ENCODE results near the gene POPDC2.
"Not testable (repeated sequence)": the region's sequence is repeated elsewhere in the genome, so short reads cannot be mapped to it uniquely, and the experiment has no call there.

Gene POPDC2

GRCh38 chr3:119599558-119600174, 60.7 kb downstream of the POPDC2 start:
- no peaks in the 10 kb centered on the region for H3K9me3 ChIP-seq (ENCODE audit: control insufficient read depth, insufficient read depth, low read length)
- peaks cover 10% of the 10 kb centered on the region for H3K4me1 ChIP-seq (ENCODE audit: insufficient read depth, low read length)
- no peak overlapping the region for H3K9ac ChIP-seq (ENCODE audit: low read depth, low read length)
- no peaks in the 10 kb centered on the region for H3K36me3 ChIP-seq (ENCODE audit: insufficient read depth, low read length)

GRCh38 chr3:119598410-119599098, 61.8 kb downstream of the POPDC2 start:
- H3K9me3 ChIP-seq (ENCODE audit: control insufficient read depth, insufficient read depth, low read length), result no peaks in the 10 kb centered on the region
- no peaks in the 10 kb centered on the region for H3K36me3 ChIP-seq (ENCODE audit: insufficient read depth, low read length)
- H3K9ac ChIP-seq (ENCODE audit: low read depth, low read length), result no peak overlapping the region
- H3K4me1 ChIP-seq (ENCODE audit: insufficient read depth, low read length), result peaks cover 10% of the 10 kb centered on the region

GRCh38 chr3:119597548-119598288, 62.7 kb downstream of the POPDC2 start, which contains the start of gene PLA1A:
PLA1A (plus strand) TSS chr3:119597885; CDS start chr3:119597914, 29 bp downstream.
- H3K9ac ChIP-seq (ENCODE audit: low read depth, low read length), result no peak within 1 kb of the TSS
- H3K9me3 ChIP-seq (ENCODE audit: control insufficient read depth, insufficient read depth, low read length), result no peaks in the 10 kb centered on the region
- no peaks in the 10 kb centered on the region for H3K36me3 ChIP-seq (ENCODE audit: insufficient read depth, low read length)
- peaks cover 6% of the 10 kb centered on the region for H3K4me1 ChIP-seq (ENCODE audit: insufficient read depth, low read length)

- Histone ChIP-seq H3K9ac (ENCODE audit: low read depth, low read length) (no peak overlapping the region), H3K4me1 (ENCODE audit: insufficient read depth, low read length) (peaks cover 5% of the 10 kb centered on the region; the same call in 1 of the 2 replicates), H3K9me3 (ENCODE audit: control insufficient read depth, insufficient read depth, low read length) (no peaks in the 10 kb centered on the region), H3K36me3 (ENCODE audit: insufficient read depth, low read length) (no peaks in the 10 kb centered on the region)
Observed at GRCh38 chr3:119596398-119596797, 64.0 kb downstream of the POPDC2 start.

- Histone ChIP-seq H3K4me1 (ENCODE audit: insufficient read depth, low read length) (peaks cover 5% of the 10 kb centered on the region; the same call in 1 of the 2 replicates), H3K9ac (ENCODE audit: low read depth, low read length) (no peak overlapping the region), H3K36me3 (ENCODE audit: insufficient read depth, low read length) (no peaks in the 10 kb centered on the region), H3K9me3 (ENCODE audit: control insufficient read depth, insufficient read depth, low read length) (no peaks in the 10 kb centered on the region)
Observed at GRCh38 chr3:119595639-119596334, 64.6 kb downstream of the POPDC2 start.

GRCh38 chr3:119594929-119595328, 65.5 kb downstream of the POPDC2 start:
- H3K36me3 ChIP-seq (ENCODE audit: insufficient read depth, low read length); H3K9me3 ChIP-seq (ENCODE audit: control insufficient read depth, insufficient read depth, low read length); H3K4me1 ChIP-seq (ENCODE audit: insufficient read depth, low read length): not testable (repeated sequence)

GRCh38 chr3:119594066-119594465, 66.3 kb downstream of the POPDC2 start:
- Histone ChIP-seq H3K9me3 (ENCODE audit: control insufficient read depth, insufficient read depth, low read length) (no peaks in the 10 kb centered on the region), H3K36me3 (ENCODE audit: insufficient read depth, low read length) (no peaks in the 10 kb centered on the region), H3K4me1 (ENCODE audit: insufficient read depth, low read length) (peaks cover 7% of the 10 kb centered on the region; the same call in 1 of the 2 replicates), H3K9ac (ENCODE audit: low read depth, low read length) (no peak overlapping the region)

More at GRCh38 chr3:119594929-119595328, 65.5 kb downstream of the POPDC2 start:
- not testable (repeated sequence) for H3K9ac ChIP-seq (ENCODE audit: low read depth, low read length)

- Histone ChIP-seq H3K36me3 (ENCODE audit: insufficient read depth, low read length) (no peaks in the 10 kb centered on the region), H3K9ac (ENCODE audit: low read depth, low read length) (no peak overlapping the region), H3K9me3 (ENCODE audit: control insufficient read depth, insufficient read depth, low read length) (no peaks in the 10 kb centered on the region), H3K4me1 (ENCODE audit: insufficient read depth, low read length) (peaks cover 4% of the 10 kb centered on the region; the same call in 1 of the 2 replicates)
Observed at GRCh38 chr3:119592861-119593260, 67.5 kb downstream of the POPDC2 start.
